Measurements from ENCODE around the gene SYNE1. TPM values are rescaled to one million over a fixed set of nuclear protein-coding genes. Genes with fewer than 3 reads are reported as not detected.
A peak's percentile ranks its signal among the peaks of the same experiment; 100 is the strongest.

SYNE1 gene
- total and polyA plus RNA-seq, 7 experiments from 2014 or later: 50.6 to 205 (median 161) TPM

DNA sequence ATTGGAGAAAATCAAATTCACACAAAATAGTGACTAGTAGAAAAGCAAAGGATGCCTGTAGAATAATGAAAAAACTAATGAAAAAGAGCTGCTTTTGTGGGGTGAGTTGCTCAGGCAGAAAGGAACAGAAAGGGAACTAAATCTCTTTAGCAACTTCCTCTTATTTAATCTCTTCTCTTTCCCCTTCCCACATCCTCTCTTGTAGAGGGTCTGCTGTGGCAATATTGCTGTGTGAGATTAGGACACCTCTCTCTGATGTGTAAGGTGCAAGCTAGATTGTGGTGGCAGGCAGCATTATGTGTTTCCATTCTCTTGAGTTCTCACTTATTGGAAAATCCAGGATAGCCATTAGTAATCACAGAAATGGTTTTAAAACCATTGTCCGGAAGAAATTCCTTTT lies 49.7 kb downstream of the SYNE1 start:
- CTCF ChIA-PET: no interaction called here

DNA sequence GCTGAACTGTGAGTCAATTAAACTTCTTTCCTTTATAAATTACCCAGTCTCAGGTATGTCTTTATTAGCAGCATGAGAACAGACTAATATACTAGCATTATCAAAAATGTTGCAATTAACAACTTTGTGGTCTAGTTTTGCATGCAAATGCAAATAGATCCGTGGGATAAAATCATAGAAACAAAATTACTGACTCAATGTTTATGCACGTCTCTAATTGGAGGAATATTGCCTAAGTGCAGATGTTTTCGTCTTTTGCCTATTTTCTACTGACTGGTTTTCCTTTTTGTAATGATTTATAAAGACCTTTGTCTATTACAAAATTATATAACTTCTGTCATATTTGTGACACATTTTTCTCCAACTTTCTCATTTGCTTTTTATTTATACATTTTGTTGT lies 51.9 kb downstream of the SYNE1 start:
- intact Hi-C loops (cut with micrococcal nuclease): no loop called here
- Histone ChIP-seq H3K4me3 (ENCODE audit: low read length) (no peak overlapping the region), H3K27ac (ENCODE audit: low read depth, low read length) (no peak overlapping the region), H3K4me1 (ENCODE audit: control insufficient read depth in 2 of 2, insufficient read depth in 2 of 2, low read length in 2 of 2) (no peaks in the 10 kb centered on the region), H3K36me3 (ENCODE audit: control insufficient read depth in 2 of 3, insufficient read depth in 3 of 3, low read length in 3 of 3) (no peaks in the 10 kb centered on the region), H3K27me3 (ENCODE audit: control insufficient read depth in 2 of 2, insufficient read depth in 2 of 2, low read length in 2 of 2) (no peaks in the 10 kb centered on the region), H3K9me3 (ENCODE audit: control insufficient read depth in 2 of 3, low read length in 3 of 3) (no peaks in the 10 kb centered on the region)
- H3K9me3 Mint-ChIP-seq: no peaks in the 10 kb centered on the region
- peaks cover 0 to 13% (median 0%) of the 10 kb centered on the region in 5 donors for H3K27me3 Mint-ChIP-seq
- H3K27ac Mint-ChIP-seq: no peak overlapping the region
- ATAC-seq: no peak
- H3K4me1 Mint-ChIP-seq: no peaks in the 10 kb centered on the region
- POLR2A ChIA-PET: no interaction called here
- DNase-seq: no peak
- no peaks in the 10 kb centered on the region for H3K36me3 Mint-ChIP-seq
- no peak overlapping the region for H3K4me3 Mint-ChIP-seq
- CTCF ChIA-PET: no interaction called here

More for the DNA sequence above, 49.7 kb downstream of the SYNE1 start:
- no peak overlapping the region for H3K4me3 ChIP-seq (ENCODE audit: low read length)
- Mint-ChIP-seq H3K27ac (no peak overlapping the region), H3K36me3 (no peaks in the 10 kb centered on the region), H3K9me3 (no peaks in the 10 kb centered on the region), H3K4me3 (no peak overlapping the region), H3K4me1 (no peaks in the 10 kb centered on the region), H3K27me3 (peaks cover 0 to 13% (median 0%) of the 10 kb centered on the region in 5 donors)
- POLR2A ChIA-PET: no interaction called here
- ATAC-seq: peak; percentile 68
- intact Hi-C loops (cut with micrococcal nuclease): no loop called here
- H3K27ac ChIP-seq (ENCODE audit: low read depth, low read length): no peak overlapping the region
- H3K9me3 ChIP-seq (ENCODE audit: control insufficient read depth in 2 of 3, low read length in 3 of 3): no peaks in the 10 kb centered on the region
- H3K4me1 ChIP-seq (ENCODE audit: control insufficient read depth in 2 of 2, insufficient read depth in 2 of 2, low read length in 2 of 2): no peaks in the 10 kb centered on the region
- DNase-seq: no peak
- H3K36me3 ChIP-seq (ENCODE audit: control insufficient read depth in 2 of 3, insufficient read depth in 3 of 3, low read length in 3 of 3): no peaks in the 10 kb centered on the region
- H3K27me3 ChIP-seq (ENCODE audit: control insufficient read depth in 2 of 2, insufficient read depth in 2 of 2, low read length in 2 of 2): no peaks in the 10 kb centered on the region

GRCh38 chr6:152583888-152584287 lies 53.3 kb downstream of the SYNE1 start:
- H3K4me1 Mint-ChIP-seq: no peaks in the 10 kb centered on the region
- CTCF ChIA-PET: no interaction called here

DNA sequence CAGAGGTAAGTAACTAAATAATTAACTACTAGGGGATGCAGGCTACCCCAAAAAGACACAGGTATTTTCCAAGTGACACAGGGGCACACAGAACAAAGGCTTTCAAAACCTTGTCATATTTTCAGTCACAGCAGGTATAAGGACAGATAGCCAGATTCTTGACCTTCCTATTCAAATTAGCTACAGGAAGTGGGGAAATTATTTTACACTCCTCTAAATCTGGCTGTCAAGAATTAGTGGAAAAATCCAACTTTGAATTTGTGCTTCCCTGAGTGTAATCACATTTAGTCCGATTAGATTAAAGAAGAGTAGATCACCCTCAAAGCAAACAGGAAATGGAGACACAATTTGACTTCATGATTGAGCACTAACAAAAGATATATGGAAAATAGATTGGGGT lies 60.6 kb downstream of the SYNE1 start:
- Histone ChIP-seq H3K27ac (ENCODE audit: low read depth, low read length) (no peak overlapping the region), H3K36me3 (ENCODE audit: control insufficient read depth in 2 of 3, insufficient read depth in 3 of 3, low read length in 3 of 3) (no peaks in the 10 kb centered on the region), H3K27me3 (ENCODE audit: control insufficient read depth in 2 of 2, insufficient read depth in 2 of 2, low read length in 2 of 2) (no peaks in the 10 kb centered on the region), H3K9me3 (ENCODE audit: control insufficient read depth in 2 of 3, low read length in 3 of 3) (no peaks in the 10 kb centered on the region), H3K4me1 (ENCODE audit: control insufficient read depth in 2 of 2, insufficient read depth in 2 of 2, low read length in 2 of 2) (no peaks in the 10 kb centered on the region), H3K4me3 (ENCODE audit: low read length) (no peak overlapping the region)
- ATAC-seq (no peak), DNase-seq (no peak)
- CTCF ChIA-PET: interaction anchor here (0.6 kb wide), 1 partner anchor 22 kb away, joined by 3 read pairs; no protein-coding TSS in a partner anchor
- Mint-ChIP-seq H3K9me3 (peaks cover 0 to 2% (median 0%) of the 10 kb centered on the region in 11 donors), H3K27me3 (peaks cover 0 to 7% (median 0%) of the 10 kb centered on the region in 5 donors), H3K4me3 (no peak overlapping the region), H3K36me3 (no peaks in the 10 kb centered on the region), H3K27ac (no peak overlapping the region), H3K4me1 (peaks cover 0 to 7% (median 0%) of the 10 kb centered on the region in 7 donors)
- intact Hi-C loops (cut with micrococcal nuclease): no loop called here
- POLR2A ChIA-PET: no interaction called here

More at GRCh38 chr6:152583888-152584287, 53.3 kb downstream of the SYNE1 start:
- intact Hi-C loops (cut with micrococcal nuclease): no loop called here
- Histone ChIP-seq H3K4me3 (ENCODE audit: low read length) (no peak overlapping the region), H3K4me1 (ENCODE audit: control insufficient read depth in 2 of 2, insufficient read depth in 2 of 2, low read length in 2 of 2) (no peaks in the 10 kb centered on the region), H3K27me3 (ENCODE audit: control insufficient read depth in 2 of 2, insufficient read depth in 2 of 2, low read length in 2 of 2) (no peaks in the 10 kb centered on the region), H3K27ac (ENCODE audit: low read depth, low read length) (no peak overlapping the region), H3K36me3 (ENCODE audit: control insufficient read depth in 2 of 3, insufficient read depth in 3 of 3, low read length in 3 of 3) (no peaks in the 10 kb centered on the region), H3K9me3 (ENCODE audit: control insufficient read depth in 2 of 3, low read length in 3 of 3) (no peaks in the 10 kb centered on the region)
- no peak for ATAC-seq
- Mint-ChIP-seq H3K27me3 (peaks cover 0 to 13% (median 0%) of the 10 kb centered on the region in 5 donors), H3K27ac (no peak overlapping the region), H3K4me3 (no peak overlapping the region), H3K9me3 (no peaks in the 10 kb centered on the region), H3K36me3 (no peaks in the 10 kb centered on the region)
- POLR2A ChIA-PET: no interaction called here
- no peak for DNase-seq

DNA sequence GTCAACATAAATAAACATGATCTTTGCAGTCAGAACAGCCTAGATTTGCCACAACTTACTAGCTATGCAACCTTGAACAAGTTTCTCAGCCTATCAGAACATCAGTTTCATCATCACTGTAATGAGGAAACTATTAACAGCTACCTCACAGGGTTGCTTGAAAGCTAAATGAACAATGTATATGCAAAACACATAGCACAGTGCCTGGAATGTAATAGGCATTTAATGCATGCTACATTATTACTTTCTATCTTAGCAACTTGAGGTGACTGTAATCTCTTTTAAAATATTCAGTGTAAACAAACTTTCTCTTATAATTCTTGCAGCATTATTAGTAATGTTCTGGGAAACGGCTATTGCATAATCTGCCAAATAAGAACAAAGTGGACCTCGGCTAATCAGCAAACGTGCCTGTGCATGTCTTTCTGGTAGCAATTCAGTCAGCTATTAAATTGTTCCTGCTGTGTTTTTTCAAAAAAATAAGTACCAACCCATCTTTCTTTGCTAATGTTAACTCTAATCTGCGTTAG lies 61.5 kb downstream of the SYNE1 start:
- ChIA-PET CTCF (interaction anchor here (0.6 kb wide), 1 partner anchor 23 kb away, joined by 3 read pairs; no protein-coding TSS in a partner anchor), POLR2A (no interaction called here)
- DNase-seq (no peak), ATAC-seq (peak; percentile 64)
- no peaks in the 10 kb centered on the region for H3K36me3 ChIP-seq (ENCODE audit: control insufficient read depth in 2 of 3, insufficient read depth in 3 of 3, low read length in 3 of 3)
- H3K4me3 ChIP-seq (ENCODE audit: low read length): no peak overlapping the region
- H3K4me1 ChIP-seq (ENCODE audit: control insufficient read depth in 2 of 2, insufficient read depth in 2 of 2, low read length in 2 of 2): no peaks in the 10 kb centered on the region
- Mint-ChIP-seq H3K27me3 (peaks cover 0 to 8% (median 0%) of the 10 kb centered on the region in 5 donors), H3K9me3 (peaks cover 0 to 2% (median 0%) of the 10 kb centered on the region in 11 donors), H3K27ac (no peak overlapping the region), H3K4me3 (no peak overlapping the region), H3K36me3 (no peaks in the 10 kb centered on the region), H3K4me1 (peaks cover 0 to 7% (median 0%) of the 10 kb centered on the region in 7 donors)
- no peaks in the 10 kb centered on the region for H3K9me3 ChIP-seq (ENCODE audit: control insufficient read depth in 2 of 3, low read length in 3 of 3)
- intact Hi-C loops (cut with micrococcal nuclease): no loop called here
- no peak overlapping the region for H3K27ac ChIP-seq (ENCODE audit: low read depth, low read length)
- no peaks in the 10 kb centered on the region for H3K27me3 ChIP-seq (ENCODE audit: control insufficient read depth in 2 of 2, insufficient read depth in 2 of 2, low read length in 2 of 2)

GRCh38 chr6:152575161-152575560 lies 62.0 kb downstream of the SYNE1 start:
- ChIA-PET POLR2A (no interaction called here), CTCF (no interaction called here)
- Mint-ChIP-seq H3K9me3 (peaks cover 0 to 2% (median 0%) of the 10 kb centered on the region in 11 donors), H3K27ac (no peak overlapping the region), H3K4me1 (peaks cover 0 to 7% (median 0%) of the 10 kb centered on the region in 7 donors), H3K4me3 (no peak overlapping the region), H3K36me3 (no peaks in the 10 kb centered on the region), H3K27me3 (peaks cover 0 to 13% (median 2%) of the 10 kb centered on the region in 5 donors)
- H3K9me3 ChIP-seq (ENCODE audit: control insufficient read depth in 2 of 3, low read length in 3 of 3): no peaks in the 10 kb centered on the region
- H3K4me3 ChIP-seq (ENCODE audit: low read length): no peak overlapping the region
- intact Hi-C loops (cut with micrococcal nuclease): no loop called here
- H3K27me3 ChIP-seq (ENCODE audit: control insufficient read depth in 2 of 2, insufficient read depth in 2 of 2, low read length in 2 of 2): no peaks in the 10 kb centered on the region
- H3K4me1 ChIP-seq (ENCODE audit: control insufficient read depth in 2 of 2, insufficient read depth in 2 of 2, low read length in 2 of 2): no peaks in the 10 kb centered on the region
- peak; percentile 31 for ATAC-seq
- DNase-seq: no peak
- no peak overlapping the region for H3K27ac ChIP-seq (ENCODE audit: low read depth, low read length)
- no peaks in the 10 kb centered on the region for H3K36me3 ChIP-seq (ENCODE audit: control insufficient read depth in 2 of 3, insufficient read depth in 3 of 3, low read length in 3 of 3)

GRCh38 chr6:152573762-152574161 lies 63.4 kb downstream of the SYNE1 start:
- POLR2A ChIA-PET: no interaction called here
- H3K36me3 Mint-ChIP-seq: no peaks in the 10 kb centered on the region
- H3K4me3 Mint-ChIP-seq: no peak overlapping the region
- intact Hi-C loops (cut with micrococcal nuclease): no loop called here
- peaks cover 0 to 15% (median 5%) of the 10 kb centered on the region in 5 donors for H3K27me3 Mint-ChIP-seq
- Histone ChIP-seq H3K36me3 (ENCODE audit: control insufficient read depth in 2 of 3, insufficient read depth in 3 of 3, low read length in 3 of 3) (no peaks in the 10 kb centered on the region), H3K27ac (ENCODE audit: low read depth, low read length) (no peak overlapping the region), H3K9me3 (ENCODE audit: control insufficient read depth in 2 of 3, low read length in 3 of 3) (no peaks in the 10 kb centered on the region), H3K4me3 (ENCODE audit: low read length) (no peak overlapping the region), H3K27me3 (ENCODE audit: control insufficient read depth in 2 of 2, insufficient read depth in 2 of 2, low read length in 2 of 2) (no peaks in the 10 kb centered on the region), H3K4me1 (ENCODE audit: control insufficient read depth in 2 of 2, insufficient read depth in 2 of 2, low read length in 2 of 2) (no peaks in the 10 kb centered on the region)
- peaks cover 0 to 2% (median 0%) of the 10 kb centered on the region in 11 donors for H3K9me3 Mint-ChIP-seq
- ATAC-seq: no peak
- DNase-seq: no peak
- H3K27ac Mint-ChIP-seq: no peak overlapping the region
- CTCF ChIA-PET: no interaction called here
- peaks cover 0 to 7% (median 0%) of the 10 kb centered on the region in 7 donors for H3K4me1 Mint-ChIP-seq
